ENCODE data around the gene THRB.

The THRB gene

DNA sequence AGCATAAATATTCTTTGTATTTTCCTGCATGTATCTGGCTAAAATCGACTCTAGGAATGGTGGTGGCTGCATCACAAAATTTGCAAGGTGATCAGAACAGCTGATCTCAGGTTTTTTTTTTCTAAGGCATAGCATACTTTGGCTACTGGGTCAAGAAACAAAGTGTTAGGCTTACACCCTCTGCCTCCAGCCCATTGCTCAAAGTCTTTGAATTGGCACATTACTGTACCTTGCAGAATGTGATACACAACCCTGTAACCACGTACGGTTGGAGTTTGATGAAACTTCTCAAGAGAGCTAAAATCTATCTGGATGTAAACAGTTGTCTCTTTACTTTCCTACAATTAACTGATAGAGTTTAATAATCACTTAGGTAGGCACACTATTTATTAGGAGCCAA lies 188.1 kb downstream of the THRB start:
- no peak for DNase-seq (ENCODE audit: low spot score)

DNA sequence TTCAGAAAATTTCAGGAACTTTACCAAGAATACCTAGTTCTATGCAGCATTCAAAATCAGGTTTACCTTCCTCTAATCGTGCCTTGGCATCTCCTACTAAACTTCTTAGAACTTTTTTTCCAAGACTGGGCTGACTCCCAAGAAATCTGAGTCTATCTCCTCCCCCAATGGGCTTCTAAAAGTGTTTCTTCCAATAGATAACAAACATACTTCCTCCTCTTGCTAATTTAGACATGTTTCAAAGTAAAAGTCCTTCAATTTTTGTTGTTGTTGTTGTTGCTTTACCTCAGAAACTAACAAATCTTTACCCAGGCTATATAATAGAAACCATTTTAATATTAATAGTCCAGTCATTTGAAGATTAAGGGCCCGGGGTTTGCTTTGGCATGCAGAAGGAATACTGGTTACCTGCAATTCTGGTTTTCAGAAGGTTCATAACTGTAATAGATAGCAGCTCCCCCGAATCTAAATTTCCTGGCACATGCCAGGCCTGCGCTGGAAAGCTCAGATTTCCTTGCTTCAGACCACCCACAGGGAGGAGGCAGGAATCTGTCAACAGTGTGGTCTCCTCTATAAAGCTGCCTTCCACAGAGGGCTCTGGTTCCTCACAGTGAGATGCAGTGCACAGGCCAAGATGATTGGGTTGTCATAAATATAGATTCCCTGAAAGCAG lies 188.7 kb downstream of the THRB start:
- no peak for DNase-seq (ENCODE audit: low spot score)

DNA sequence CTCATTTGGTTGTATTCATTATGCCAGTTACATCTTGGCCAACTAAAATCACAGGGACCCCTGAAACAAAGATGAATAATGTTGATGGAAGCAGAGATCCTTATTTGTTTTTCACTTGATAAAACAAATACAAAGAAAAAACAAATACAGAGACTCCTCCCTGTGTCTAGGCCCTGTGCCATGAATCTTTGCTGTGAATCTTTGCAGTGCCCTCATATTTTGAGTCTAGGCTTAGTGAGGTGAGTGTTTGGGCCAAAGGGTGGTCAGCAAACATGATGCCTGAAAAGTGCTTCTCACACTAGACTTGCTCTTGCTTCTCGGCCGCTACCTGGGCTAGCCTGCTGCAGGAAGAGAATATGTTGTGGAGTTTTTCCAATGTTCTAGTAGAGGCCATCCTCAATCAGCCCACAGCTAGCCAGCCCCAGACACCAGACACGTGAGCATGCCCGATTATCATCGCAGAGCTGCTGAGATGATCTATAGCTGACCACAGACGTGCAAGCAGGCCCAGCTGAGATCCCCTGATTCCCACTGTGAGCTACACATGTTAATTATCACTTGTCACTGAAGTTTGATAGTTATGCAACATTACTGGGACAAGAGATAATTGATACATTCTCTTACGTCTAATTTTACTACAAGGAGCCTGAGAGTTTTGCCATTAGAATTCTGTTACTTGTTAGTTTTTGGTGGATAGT lies 191.4 kb downstream of the THRB start:
- no peak for DNase-seq (ENCODE audit: low spot score)

DNA sequence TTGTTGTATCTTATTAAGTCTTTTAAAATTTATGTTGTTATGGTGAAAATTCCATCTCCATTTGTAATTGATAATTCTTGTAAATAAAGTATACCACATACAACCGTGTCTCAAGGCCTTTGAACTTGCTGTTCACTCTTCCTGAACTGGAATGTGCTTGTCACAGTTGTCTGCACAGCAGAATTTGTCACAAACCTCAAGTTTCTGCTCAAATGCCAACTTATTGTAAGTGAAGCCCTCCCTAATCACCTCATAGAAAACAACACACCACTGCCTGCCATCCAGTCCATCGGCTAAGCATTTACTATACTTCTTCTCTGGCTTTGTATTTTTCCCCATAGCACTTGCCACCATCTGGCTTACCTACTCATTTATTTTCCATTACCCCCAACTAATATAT lies 192.3 kb downstream of the THRB start:
- DNase-seq (ENCODE audit: low spot score), result no peak

DNA sequence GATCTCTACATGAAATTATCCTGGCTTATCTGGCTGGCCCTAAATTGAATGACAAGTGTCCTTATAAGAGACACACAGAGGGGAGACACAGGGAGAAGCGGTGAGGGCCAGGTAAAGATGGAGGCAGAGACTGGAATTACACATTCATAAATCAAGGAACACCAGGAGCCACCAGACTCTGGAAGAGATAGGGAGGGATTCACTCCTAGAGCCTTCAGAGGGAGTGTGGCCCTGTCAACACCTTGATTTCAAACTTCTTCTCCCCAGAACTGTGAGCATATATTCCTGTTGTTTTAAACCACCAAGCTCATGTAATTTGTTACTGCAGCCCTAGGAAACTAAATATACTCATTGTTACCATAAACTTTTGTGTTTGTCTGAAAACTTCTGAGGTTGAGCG lies 193.7 kb downstream of the THRB start:
- no peak for DNase-seq (ENCODE audit: low spot score)

DNA sequence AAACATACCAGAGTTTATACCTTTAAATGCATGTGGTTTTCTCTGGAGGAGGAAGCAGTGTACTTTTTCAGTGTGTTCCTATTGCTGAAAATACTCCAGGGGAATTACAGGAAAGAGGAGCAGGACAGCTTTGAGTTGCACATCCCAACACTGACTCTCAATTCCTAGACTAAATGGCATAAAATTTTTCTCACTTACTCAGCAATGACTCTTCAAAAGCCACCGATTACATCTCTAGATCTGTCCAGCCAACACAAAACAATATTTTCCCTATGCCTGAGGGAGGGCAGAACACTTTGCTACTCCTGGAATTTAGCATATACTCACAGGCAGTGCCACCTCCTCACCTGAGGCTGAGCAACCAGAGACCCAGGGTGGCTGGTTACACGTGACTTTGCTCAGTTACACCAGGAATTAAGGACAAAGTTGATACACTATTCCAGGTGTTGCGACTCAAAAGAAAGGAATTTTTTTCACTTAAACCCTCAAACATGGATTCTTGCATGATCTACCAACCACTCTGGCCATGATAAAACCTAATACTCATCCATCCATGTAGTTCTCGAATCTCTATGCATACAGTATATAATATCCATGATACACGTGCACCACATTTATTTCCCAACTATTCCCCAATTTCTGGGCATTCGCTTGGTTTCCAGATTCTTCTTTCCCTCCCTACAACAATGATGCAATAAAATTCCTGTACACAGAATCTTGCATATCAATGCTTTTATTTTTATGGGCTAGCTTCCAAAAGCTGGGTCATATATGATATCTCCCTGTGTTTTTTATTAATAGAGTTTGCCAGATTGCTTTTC lies 194.6 kb downstream of the THRB start:
- peak; percentile 68 for DNase-seq (ENCODE audit: low spot score)

DNA sequence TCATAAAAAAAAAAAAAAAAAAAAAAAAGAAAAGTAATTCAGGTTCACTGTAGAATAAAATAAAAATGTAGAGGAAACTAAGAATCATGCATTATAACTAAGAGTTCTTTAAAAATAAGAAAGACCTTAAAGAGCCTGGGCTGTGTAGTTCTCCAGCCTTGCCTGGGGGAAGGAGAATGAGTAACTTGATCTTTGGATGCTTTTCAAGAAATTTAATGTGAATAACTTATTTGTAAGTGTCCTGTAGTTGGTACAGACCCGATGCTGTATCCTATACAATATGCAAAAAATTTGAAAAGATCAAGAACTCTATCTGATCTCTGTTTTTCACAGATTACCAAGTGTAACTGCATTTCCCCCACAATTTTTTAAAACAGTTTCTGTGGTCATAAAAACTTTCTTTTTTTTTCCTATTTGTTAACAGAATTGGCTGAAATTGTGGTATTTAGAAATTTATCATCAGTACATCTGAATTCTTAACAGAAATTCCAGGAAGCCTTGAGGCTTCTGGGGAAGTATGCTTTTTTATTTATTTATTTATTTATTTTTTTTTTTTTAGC lies 195.3 kb downstream of the THRB start:
- DNase-seq (ENCODE audit: low spot score), result peak; percentile 37

DNA sequence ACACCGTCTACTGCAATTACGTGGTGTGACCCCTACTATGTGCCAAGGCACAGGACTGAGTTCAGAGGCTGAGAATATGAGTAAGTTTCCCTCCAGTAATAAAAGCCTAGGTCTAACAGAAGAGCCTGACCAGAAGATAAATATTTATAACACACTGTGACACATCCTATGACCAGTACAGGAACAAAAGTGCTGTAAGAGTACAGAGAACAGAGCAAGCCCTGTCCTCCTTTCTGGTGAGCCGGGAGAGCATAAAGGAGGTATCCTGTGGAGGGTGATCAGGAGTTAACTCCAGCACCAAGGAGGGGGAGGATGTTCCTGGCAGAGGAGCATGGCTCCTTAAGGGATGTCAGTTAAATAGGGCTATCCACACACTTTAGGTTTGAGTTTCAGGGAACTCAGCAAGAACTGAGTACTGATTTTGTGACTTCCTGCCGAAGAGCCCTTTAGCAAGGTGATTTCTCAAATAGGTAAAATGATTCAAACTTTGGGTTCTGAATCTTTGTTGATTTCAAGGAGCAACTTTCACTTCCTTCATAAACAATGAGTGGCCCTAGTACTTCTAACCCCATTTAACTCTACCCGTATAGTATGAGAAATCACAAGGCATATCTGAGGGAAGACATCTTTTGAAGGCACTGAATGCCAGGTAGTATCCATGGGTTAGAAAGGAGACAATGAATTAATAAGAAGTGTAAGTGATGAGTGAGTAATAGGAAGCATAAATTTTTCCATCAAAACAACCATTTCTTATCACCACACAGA lies 198.0 kb downstream of the THRB start:
- DNase-seq (ENCODE audit: low spot score), result no peak

DNA sequence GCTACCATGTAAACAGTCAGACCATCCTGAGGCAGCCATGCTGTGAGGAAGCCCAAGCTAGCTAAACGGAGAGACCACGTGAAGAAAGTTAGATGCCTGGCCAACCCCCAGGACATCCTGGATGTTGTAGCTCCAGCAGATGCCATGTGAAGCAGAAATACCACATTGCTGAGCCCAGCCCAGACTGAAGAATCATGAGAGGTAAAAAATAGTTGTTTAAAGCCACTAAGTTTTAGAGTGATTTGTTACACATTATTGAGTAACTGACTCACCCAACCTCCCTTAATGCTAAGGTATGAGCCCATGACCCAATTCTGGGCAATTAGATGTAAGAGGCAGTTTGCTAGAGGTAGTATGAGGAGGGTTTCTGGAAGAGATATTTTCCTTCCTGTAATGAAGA lies 200.5 kb downstream of the THRB start:
- DNase-seq (ENCODE audit: low spot score), result no peak

DNA sequence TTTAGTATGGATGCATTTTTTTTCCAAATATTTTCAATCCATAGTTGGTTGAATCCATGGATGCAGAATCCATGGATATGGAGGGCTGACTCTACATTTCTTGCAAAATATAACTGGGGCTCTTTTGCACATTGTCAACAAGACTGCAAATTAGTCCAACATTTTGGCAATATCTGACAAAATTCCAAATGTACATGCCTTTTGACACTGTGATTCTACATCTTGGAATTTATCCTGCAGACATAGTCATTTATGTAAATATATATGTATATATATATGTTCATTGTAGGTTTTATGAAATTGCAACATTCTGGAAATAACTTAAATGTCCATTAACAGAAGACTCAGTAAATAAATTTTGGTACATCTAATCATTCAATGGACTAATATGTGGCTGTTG lies 203.0 kb downstream of the THRB start:
- no peak for DNase-seq (ENCODE audit: low spot score)

DNA sequence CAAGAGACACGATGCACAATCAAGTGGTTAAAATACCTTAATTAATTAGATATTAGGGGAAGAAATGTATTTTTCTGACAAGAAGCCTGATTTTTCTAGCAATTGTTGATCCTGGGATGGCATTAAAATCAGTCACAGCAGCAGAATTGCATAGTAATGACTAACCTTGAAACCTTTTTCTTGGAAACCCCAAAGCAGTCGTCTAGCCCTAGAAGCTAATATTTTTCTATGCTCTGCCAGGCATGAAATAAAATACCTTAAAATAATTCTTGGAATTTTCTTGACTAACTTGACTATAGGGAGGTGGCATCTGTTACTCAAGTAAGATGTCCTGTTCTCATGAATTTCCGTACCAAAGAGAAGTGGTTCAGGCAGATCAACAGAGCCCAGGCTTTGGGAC lies 204.1 kb downstream of the THRB start:
- peak; percentile 28 for DNase-seq (ENCODE audit: low spot score)

DNA sequence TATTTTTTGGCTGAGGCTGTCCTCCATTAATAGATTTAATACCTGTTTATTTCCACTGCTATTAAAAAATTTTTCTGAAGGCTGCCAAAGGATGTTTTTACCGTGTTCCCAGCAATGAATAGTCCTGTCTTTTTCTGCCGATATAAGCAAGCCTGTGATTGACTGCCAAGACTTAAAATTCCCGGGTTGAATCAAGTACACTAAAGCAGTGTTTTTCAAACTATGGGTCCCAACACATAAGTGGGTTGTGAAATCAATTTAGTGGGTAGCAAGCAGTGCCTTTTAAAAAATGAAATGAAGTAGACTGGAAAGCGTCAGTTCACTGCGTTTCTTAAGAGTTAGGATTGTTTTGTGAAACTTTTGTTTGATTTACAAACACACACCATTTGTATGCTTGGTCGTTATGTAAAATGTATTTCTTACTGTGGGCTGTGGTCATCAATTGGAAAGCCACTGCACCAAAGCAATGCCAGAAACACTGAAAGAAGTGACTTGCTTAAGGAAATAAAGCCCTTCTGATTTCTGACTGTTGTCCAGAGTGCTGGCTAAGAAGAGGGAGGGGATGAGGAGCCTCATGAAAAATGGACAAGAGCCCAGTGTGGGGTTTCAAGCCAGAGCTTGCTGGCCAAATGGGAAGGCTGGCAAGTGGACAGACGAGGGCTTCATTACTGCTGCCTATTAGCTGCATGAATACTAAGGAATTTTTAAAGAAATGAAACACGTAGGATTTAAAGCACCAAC lies 206.0 kb downstream of the THRB start:
- DNase-seq (ENCODE audit: low spot score), result no peak

DNA sequence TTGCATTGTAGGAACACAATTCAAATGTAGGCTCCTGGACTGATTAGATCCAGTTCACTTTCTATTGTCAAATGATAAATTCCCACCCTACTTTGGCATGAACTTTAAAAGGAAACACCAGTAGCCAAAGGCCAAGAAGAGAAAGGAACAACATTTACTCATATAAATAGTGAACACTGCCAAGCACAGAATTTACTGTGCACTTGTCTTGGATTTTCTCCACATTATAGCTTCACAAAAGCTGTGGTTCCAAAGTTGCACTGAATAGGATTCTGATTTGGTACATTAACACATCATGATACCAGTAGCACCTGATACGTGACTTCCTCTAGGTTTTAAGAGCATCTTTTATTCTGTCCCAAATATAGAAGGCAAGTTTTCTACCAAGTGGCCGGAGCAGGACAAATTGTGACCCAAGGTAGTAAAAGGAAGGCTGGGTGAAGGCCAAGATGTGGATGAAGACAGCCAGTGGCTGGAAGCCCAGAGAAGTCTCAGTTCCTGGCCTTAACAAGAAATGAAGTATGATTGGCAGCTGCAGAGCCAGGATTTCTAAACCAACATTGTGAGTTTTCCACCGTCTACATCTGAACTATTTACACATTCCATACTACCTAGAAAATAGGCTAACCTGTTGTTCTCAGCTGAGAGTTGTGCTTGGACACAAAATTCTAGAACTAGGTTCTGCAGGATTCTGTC lies 206.7 kb downstream of the THRB start:
- no peak for DNase-seq (ENCODE audit: low spot score)

DNA sequence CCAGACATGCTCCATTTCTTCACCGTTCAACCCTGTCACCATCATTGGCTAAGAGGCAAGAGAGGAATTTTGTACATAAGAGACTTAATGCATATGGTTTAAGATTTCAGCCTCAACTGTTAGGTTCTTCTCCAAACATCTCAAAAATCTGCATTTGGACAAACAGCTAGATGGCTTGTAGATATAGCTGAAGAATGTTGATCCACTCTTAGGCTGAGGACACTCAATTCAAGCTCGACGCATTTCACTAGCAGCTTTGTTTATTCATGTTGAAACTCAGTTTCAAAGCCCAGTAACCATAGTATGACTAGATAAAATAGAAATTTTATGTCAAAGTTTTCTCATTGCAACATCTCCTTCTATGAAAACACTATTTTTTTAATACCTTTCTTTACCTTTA lies 208.2 kb downstream of the THRB start:
- DNase-seq (ENCODE audit: low spot score), result no peak

DNA sequence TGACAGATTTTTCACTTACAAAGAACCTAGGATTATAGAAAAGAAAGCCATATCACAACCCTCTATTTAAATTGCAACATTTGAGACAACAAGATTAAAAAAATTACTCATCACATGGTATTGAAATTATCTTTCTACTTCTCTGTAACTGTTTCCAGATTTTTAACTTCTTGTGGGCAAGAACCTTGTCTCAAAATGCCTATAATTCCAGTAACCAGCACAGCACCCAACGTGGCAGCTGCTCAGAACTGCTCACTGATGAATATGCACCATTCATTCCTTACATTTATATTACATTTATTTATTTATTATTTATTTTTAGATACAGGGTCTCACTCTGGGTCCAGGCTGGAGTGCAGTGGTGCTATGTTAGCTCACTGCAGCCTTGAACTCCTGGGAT lies 216.1 kb downstream of the THRB start:
- peak; percentile 25 for DNase-seq (ENCODE audit: low spot score)

DNA sequence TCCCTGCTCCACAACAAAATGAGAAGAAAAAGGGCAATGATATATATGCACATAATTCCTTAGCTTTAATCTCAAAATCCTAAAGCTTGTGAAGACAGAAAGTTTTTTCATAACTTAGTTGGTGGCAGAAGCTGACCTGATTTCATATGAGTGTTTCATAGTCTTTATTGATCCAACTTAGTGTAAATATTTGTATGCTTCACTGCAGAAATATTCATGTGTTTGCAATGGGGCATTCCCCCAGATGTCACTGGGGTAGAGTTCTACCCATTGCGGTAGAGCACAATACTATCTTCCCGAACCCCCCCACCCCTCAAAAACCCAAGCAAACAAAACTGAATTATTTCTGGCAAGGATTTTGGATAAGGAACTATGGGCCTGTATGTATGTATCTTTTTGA lies 221.2 kb downstream of the THRB start:
- no peak for DNase-seq (ENCODE audit: low spot score)

DNA sequence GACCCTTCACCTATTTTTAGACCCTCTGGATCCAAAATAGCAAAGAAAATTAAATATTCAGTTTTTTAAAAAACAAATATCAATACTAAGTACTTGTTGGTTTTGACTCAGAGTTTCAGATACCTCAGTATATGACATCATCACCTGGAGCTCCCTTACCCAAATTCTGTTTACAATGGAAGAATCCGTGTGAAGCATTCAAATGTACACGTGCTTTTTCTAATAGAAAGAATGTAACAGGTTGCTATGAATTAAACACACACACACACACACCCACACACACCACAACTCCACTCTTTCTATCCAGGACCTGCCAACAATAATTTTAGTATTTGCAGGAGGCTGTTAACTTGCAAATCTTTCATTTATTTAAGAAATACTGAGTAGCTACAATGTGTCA lies 221.8 kb downstream of the THRB start:
- DNase-seq (ENCODE audit: low spot score), result no peak

DNA sequence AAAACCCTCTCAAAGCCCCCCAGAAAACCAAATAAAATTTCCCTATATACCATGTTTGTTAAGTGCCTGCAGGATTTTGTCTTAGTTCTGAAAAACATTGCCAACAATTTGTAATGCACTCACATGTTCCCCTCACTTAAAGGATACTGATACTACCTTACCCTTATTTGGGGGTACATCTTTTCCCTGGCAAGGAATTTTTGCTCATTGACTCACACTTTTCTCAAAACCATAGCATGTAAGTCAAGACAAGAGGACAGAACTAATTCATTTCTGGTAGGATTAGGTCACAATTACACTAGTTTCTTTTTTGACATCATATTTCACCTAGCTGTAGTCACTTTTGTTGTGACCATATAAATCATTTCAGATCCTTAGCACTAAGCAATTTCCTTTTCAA lies 222.2 kb downstream of the THRB start:
- no peak for DNase-seq (ENCODE audit: low spot score)

DNA sequence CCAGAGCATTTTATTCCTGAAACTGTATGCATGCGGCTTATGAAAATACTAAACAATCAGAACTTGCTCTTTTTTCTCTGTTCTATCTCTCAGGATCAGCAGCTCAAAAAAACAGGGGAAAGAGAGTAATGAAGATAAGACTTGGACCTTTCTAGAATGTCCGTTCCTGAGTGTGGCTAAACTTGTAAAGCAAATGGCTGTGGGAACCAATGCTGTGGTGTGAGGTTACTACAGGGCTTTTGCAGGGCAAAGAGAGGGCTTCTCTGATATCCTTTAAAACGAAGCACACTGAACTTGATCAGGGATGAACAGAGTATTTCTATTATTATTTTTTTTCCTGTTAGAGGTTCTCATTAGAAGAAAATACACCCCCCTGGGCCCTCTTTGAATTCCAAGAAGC lies 223.4 kb downstream of the THRB start:
- DNase-seq (ENCODE audit: low spot score), result no peak

DNA sequence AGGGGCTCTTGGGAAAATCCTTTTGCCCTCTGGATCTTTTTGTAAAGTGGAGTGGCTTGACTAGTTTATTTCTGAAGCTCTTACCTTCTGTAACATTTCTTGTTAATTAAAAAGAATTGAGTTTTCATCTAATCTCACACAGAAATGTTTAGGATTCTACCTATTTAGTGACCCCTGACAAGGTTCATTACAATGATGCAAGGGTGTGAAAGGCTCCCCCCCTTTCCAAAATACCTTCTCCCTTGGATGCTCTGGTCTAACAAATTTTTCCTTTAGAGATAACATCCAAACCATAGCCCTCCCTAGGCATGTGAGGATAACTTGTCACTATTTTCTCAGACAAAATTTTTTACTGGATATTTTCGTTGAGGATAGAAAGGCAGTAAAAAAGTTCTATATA lies 223.9 kb downstream of the THRB start:
- DNase-seq (ENCODE audit: low spot score), result no peak

DNA sequence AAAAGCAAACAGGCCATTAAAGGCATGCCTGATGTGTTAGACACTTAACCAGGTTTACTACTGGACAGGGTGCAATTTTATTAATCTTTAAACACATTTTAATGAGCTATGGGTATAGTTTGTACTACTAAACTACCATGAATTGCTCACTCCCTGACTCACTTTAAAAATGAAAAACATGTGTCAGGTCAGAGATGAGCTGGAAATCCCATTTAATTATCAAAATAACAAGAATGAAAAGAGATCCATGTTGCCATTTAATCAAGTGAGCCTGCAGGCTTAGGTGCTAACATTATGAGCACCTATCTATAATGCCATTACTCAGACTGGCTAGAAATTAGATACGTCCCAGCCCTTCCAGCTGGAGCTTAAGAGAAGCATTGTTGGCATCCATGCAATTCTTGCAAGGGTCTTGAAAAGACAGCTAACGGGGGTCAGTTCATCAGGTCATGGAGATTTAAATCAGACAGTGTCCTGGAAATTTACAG lies 224.4 kb downstream of the THRB start:
- peak; percentile 22 for DNase-seq (ENCODE audit: low spot score)

All from AG20443 (cell line).